ENCODE data around the gene MIB2.
"Not testable (repeated sequence)": the region's sequence is repeated elsewhere in the genome, so short reads cannot be mapped to it uniquely, and the experiment has no call there.

The MIB2 gene

GRCh38 chr1:1594602-1595260, 20.6 kb upstream of the MIB2 start:
- peaks cover 9% of the 10 kb centered on the region for H3K27me3 Mint-ChIP-seq
- ATAC-seq: peak; percentile 22
- peaks cover 11% of the 10 kb centered on the region for H3K4me1 Mint-ChIP-seq
- DNase-seq: no peak
- H3K9me3 Mint-ChIP-seq: no peaks in the 10 kb centered on the region
- no peak overlapping the region for H3K4me3 Mint-ChIP-seq
- no peak overlapping the region for H3K27ac Mint-ChIP-seq

- not testable (repeated sequence) for H3K4me3 Mint-ChIP-seq, H3K27me3 Mint-ChIP-seq, H3K27ac Mint-ChIP-seq, ATAC-seq, H3K9me3 Mint-ChIP-seq, DNase-seq
- H3K4me1 Mint-ChIP-seq: peaks cover 11% of the 10 kb centered on the region
These were observed 20.0 kb upstream of the MIB2 start for GRCh38 chr1:1595341-1595740.

GRCh38 chr1:1596493-1597274, 18.6 kb upstream of the MIB2 start:
- Mint-ChIP-seq H3K9me3 (no peaks in the 10 kb centered on the region), H3K4me3 (no peak overlapping the region)

GRCh38 chr1:1597275-1597930, 17.9 kb upstream of the MIB2 start:
- Mint-ChIP-seq H3K27ac (no peak overlapping the region), H3K4me1 (peaks cover 20% of the 10 kb centered on the region), H3K27me3 (peaks cover 16% of the 10 kb centered on the region), H3K9me3 (no peaks in the 10 kb centered on the region), H3K4me3 (no peak overlapping the region)
- DNase-seq (no peak), ATAC-seq (peak; percentile 41)

More at GRCh38 chr1:1596493-1597274, 18.6 kb upstream of the MIB2 start:
- H3K27me3 Mint-ChIP-seq: peaks cover 16% of the 10 kb centered on the region
- DNase-seq (no peak), ATAC-seq (no peak)
- no peak overlapping the region for H3K27ac Mint-ChIP-seq
- peaks cover 16% of the 10 kb centered on the region for H3K4me1 Mint-ChIP-seq

GRCh38 chr1:1598051-1598719, 17.1 kb upstream of the MIB2 start:
- Mint-ChIP-seq H3K27me3 (peaks cover 16% of the 10 kb centered on the region), H3K27ac (no peak overlapping the region), H3K4me3 (peak overlapping the region in 1 of 2 donors; percentile 78), H3K4me1 (peaks cover 26% of the 10 kb centered on the region), H3K9me3 (no peaks in the 10 kb centered on the region)
- no peak for DNase-seq
- ATAC-seq: no peak

- peaks cover 16% of the 10 kb centered on the region for H3K27me3 Mint-ChIP-seq
- no peak overlapping the region for H3K27ac Mint-ChIP-seq
- no peaks in the 10 kb centered on the region for H3K9me3 Mint-ChIP-seq
- no peak for ATAC-seq
- H3K4me3 Mint-ChIP-seq: peak overlapping the region; percentile 78 to 88
- no peak for DNase-seq
- peaks cover 26% of the 10 kb centered on the region for H3K4me1 Mint-ChIP-seq
These were observed 16.6 kb upstream of the MIB2 start for GRCh38 chr1:1598720-1599029.

GRCh38 chr1:1599030-1599934, 16.0 kb upstream of the MIB2 start:
- Mint-ChIP-seq H3K27ac (peak overlapping the region in 1 of 2 donors; percentile 73), H3K27me3 (peaks cover 16% of the 10 kb centered on the region), H3K4me1 (peaks cover 26% of the 10 kb centered on the region), H3K4me3 (peak overlapping the region; percentile 78 to 88), H3K9me3 (no peaks in the 10 kb centered on the region)
- DNase-seq (peak; percentile 43 to 46), ATAC-seq (peak; percentile 62)

GRCh38 chr1:1599935-1600860, 15.1 kb upstream of the MIB2 start, which contains the start of gene FNDC10:
Gene FNDC10, minus strand, starts transcription at chr1:1600135. Its CDS starts 120 bp downstream, at chr1:1600015.
- H3K27ac Mint-ChIP-seq: peak within 1 kb of the TSS in 1 of 2 donors; percentile 73
- H3K9me3 Mint-ChIP-seq: no peaks in the 10 kb centered on the region
- H3K4me1 Mint-ChIP-seq: peaks cover 26% of the 10 kb centered on the region
- DNase-seq: no peak
- ATAC-seq: peak; percentile 35
- peaks cover 16% of the 10 kb centered on the region for H3K27me3 Mint-ChIP-seq
- H3K4me3 Mint-ChIP-seq: peak within 1 kb of the TSS; percentile 78 to 88

- H3K27ac Mint-ChIP-seq: no peak overlapping the region
These were observed 14.3 kb upstream of the MIB2 start for GRCh38 chr1:1600861-1601563.

GRCh38 chr1:1601564-1602303, 13.6 kb upstream of the MIB2 start:
- ATAC-seq (no peak), DNase-seq (no peak)
- H3K27ac Mint-ChIP-seq: no peak overlapping the region
- H3K4me1 Mint-ChIP-seq: peaks cover 29% of the 10 kb centered on the region
- no peaks in the 10 kb centered on the region for H3K9me3 Mint-ChIP-seq
- H3K4me3 Mint-ChIP-seq: peak overlapping the region in 1 of 2 donors; percentile 73
- H3K27me3 Mint-ChIP-seq: peaks cover 16% of the 10 kb centered on the region

More at GRCh38 chr1:1600861-1601563, 14.3 kb upstream of the MIB2 start:
- no peaks in the 10 kb centered on the region for H3K9me3 Mint-ChIP-seq
- peaks cover 16% of the 10 kb centered on the region for H3K27me3 Mint-ChIP-seq
- no peak for DNase-seq
- ATAC-seq: no peak
- peak overlapping the region; percentile 62 to 73 for H3K4me3 Mint-ChIP-seq
- H3K4me1 Mint-ChIP-seq: peaks cover 26% of the 10 kb centered on the region

- Mint-ChIP-seq H3K27ac (no peak overlapping the region), H3K4me3 (peak overlapping the region in 1 of 2 donors; percentile 13), H3K9me3 (no peaks in the 10 kb centered on the region), H3K4me1 (peaks cover 36% of the 10 kb centered on the region), H3K27me3 (peaks cover 16% of the 10 kb centered on the region)
- DNase-seq (no peak), ATAC-seq (no peak)
These were observed 12.9 kb upstream of the MIB2 start for GRCh38 chr1:1602304-1602967.

GRCh38 chr1:1602968-1603506, 12.3 kb upstream of the MIB2 start:
- H3K4me1 Mint-ChIP-seq: peaks cover 36% of the 10 kb centered on the region

More at GRCh38 chr1:1602968-1603506, 12.3 kb upstream of the MIB2 start:
- DNase-seq: no peak
- Mint-ChIP-seq H3K4me3 (peak overlapping the region in 1 of 2 donors; percentile 13), H3K9me3 (no peaks in the 10 kb centered on the region), H3K27ac (no peak overlapping the region), H3K27me3 (peaks cover 16% of the 10 kb centered on the region)
- no peak for ATAC-seq

All from stimulated activated naive CD8-positive, alpha-beta T cell treated with anti-CD3 and anti-CD28 coated beads, Interleukin-15, amount 100 ng/mL, for 72 hours (primary cell).